Liver (tissue), 9 donors: ENCODE measurements around the gene FKBP15. TPM values are rescaled to one million over a fixed set of nuclear protein-coding genes. Genes with fewer than 3 reads are reported as not detected.

Source experiments
- DNase-seq: peaks from one replicate; pipeline ENCODE4 v3.0.0-alpha.2; 2017; ENCODE audit warnings: low spot score
- H3K27ac ChIP-seq, 2 donors: one replicate each; pipeline ENCODE4 v1.7.0; 2013; ENCODE audit warnings: inconsistent platforms in 2 of 2, low read length in 2 of 2, control low read depth in 1 of 2, low read depth in 1 of 2, mild to moderate bottlenecking in 1 of 2
- H3K27me3 ChIP-seq, 4 donors: one replicate each; pipeline versions ENCODE4 v1.6.1 to v1.7.0; 2013; ENCODE audit warnings: low read length in 3 of 4, inconsistent platforms in 1 of 4, mild to moderate bottlenecking in 1 of 4, moderate library complexity in 1 of 4; ENCODE audit not compliant: control insufficient read depth in 4 of 4, insufficient read depth in 4 of 4
- H3K36me3 ChIP-seq, 4 donors: one replicate each; pipeline versions ENCODE4 v1.6.1 to v1.7.0; 2013; ENCODE audit warnings: low read length in 3 of 4, mild to moderate bottlenecking in 3 of 4, low read depth in 1 of 4, moderate library complexity in 1 of 4; ENCODE audit not compliant: control insufficient read depth in 4 of 4, insufficient read depth in 3 of 4
- H3K4me1 ChIP-seq, 4 donors: one replicate each; pipeline versions ENCODE4 v1.6.1 to v1.7.0; 2013; ENCODE audit warnings: low read length in 3 of 4, mild to moderate bottlenecking in 3 of 4, moderate library complexity in 1 of 4; ENCODE audit not compliant: control insufficient read depth in 4 of 4, insufficient read depth in 4 of 4
- H3K4me3 ChIP-seq, 3 donors: one replicate each; pipeline versions ENCODE4 v1.6.1 to v1.7.0; 2013; ENCODE audit warnings: low read length in 3 of 3, control low read depth in 1 of 3, low read depth in 1 of 3, mild to moderate bottlenecking in 1 of 3
- H3K9ac ChIP-seq, 2 donors: one replicate each; pipeline ENCODE4 v1.7.0; 2013; ENCODE audit warnings: low read length in 2 of 2, mild to moderate bottlenecking in 2 of 2, moderate library complexity in 2 of 2, control low read depth in 1 of 2, low read depth in 1 of 2
- H3K9me3 ChIP-seq, 4 donors: one replicate each; pipeline versions ENCODE4 v1.6.1 to v1.7.0; 2013; ENCODE audit warnings: low read length in 3 of 4; ENCODE audit not compliant: control insufficient read depth in 4 of 4
- ATF3 ChIP-seq: IDR thresholded peaks from 2 replicates; pipeline ENCODE4 v1.6.1; 2016; ENCODE audit warnings: antibody characterized with exemption
- CTCF ChIP-seq: fragments of 150-350 bp; IDR thresholded peaks from 2 replicates; pipeline ENCODE4 v1.5.1; 2017; ENCODE audit warnings: improper control_type of control experiment, low read depth, low read length; ENCODE audit not compliant: missing input control
- EGR1 ChIP-seq, 2 donors: IDR thresholded peaks; 2 replicates each; pipeline ENCODE4 v1.6.1; 2016 to 2018; ENCODE audit warnings: antibody characterized with exemption in 2 of 2, low read depth in 2 of 2
- FOXA1 ChIP-seq: IDR thresholded peaks from 2 replicates; pipeline ENCODE4 v1.6.1; 2016; ENCODE audit warnings: antibody characterized with exemption
- FOXA2 ChIP-seq: IDR thresholded peaks from 2 replicates; pipeline ENCODE4 v1.6.1; 2016; ENCODE audit warnings: antibody characterized with exemption
- GABPA ChIP-seq, 2 donors: IDR thresholded peaks in 1 of 2; conservative IDR thresholded peaks in 1 of 2; 2 replicates each; pipeline ENCODE4 v1.6.1; 2016; ENCODE audit warnings: antibody characterized with exemption in 2 of 2, mild to moderate bottlenecking in 1 of 2, moderate library complexity in 1 of 2
- HNF4A ChIP-seq, 2 donors: conservative IDR thresholded peaks; 2 replicates each; pipeline ENCODE4 v1.6.1; 2016; ENCODE audit warnings: antibody characterized with exemption in 2 of 2, mild to moderate bottlenecking in 2 of 2
- HNF4G ChIP-seq: IDR thresholded peaks from 2 replicates; pipeline ENCODE4 v1.6.1; 2016; ENCODE audit warnings: antibody characterized with exemption
- JUND ChIP-seq, 2 donors: IDR thresholded peaks; 2 replicates each; pipeline ENCODE4 v1.6.1; 2016; ENCODE audit warnings: antibody characterized with exemption in 2 of 2
- MAX ChIP-seq: IDR thresholded peaks from 2 replicates; pipeline ENCODE4 v1.6.1; 2016; ENCODE audit warnings: antibody characterized with exemption
- NR2F2 ChIP-seq: IDR thresholded peaks from 2 replicates; pipeline ENCODE4 v1.6.1; 2016; ENCODE audit warnings: antibody characterized with exemption
- RAD21 ChIP-seq, 2 donors: IDR thresholded peaks; 2 replicates each; pipeline ENCODE4 v1.6.1; 2016; ENCODE audit warnings: antibody characterized with exemption in 2 of 2, mild to moderate bottlenecking in 2 of 2
- REST ChIP-seq: IDR thresholded peaks from 2 replicates; pipeline ENCODE4 v1.6.1; 2016; ENCODE audit warnings: antibody characterized with exemption, mild to moderate bottlenecking
- RXRA ChIP-seq, 2 donors: IDR thresholded peaks; 2 replicates each; pipeline ENCODE4 v1.6.1; 2017 to 2018; ENCODE audit warnings: antibody characterized with exemption in 2 of 2, mild to moderate bottlenecking in 1 of 2
- SP1 ChIP-seq: IDR thresholded peaks from 2 replicates; pipeline ENCODE4 v1.6.1; 2018; ENCODE audit warnings: antibody characterized with exemption, mild to moderate bottlenecking
- TAF1 ChIP-seq: conservative IDR thresholded peaks from 2 replicates; pipeline ENCODE4 v1.6.1; 2016; ENCODE audit warnings: antibody characterized with exemption, mild to moderate bottlenecking
- YY1 ChIP-seq: IDR thresholded peaks from 2 replicates; pipeline ENCODE4 v1.6.1; 2016; ENCODE audit warnings: antibody characterized with exemption, mild to moderate bottlenecking
- ZBTB33 ChIP-seq: IDR thresholded peaks from 2 replicates; pipeline ENCODE4 v1.6.1; 2016; ENCODE audit warnings: antibody characterized with exemption
- WGBS: extraction: QIAGEN DNeasy Blood & Tissue Kit; methylation state at CpG from one replicate; pipeline ENCODE4 v1.1.7; 2013; 5-methylcytosine and 5-hydroxymethylcytosine counted together
- polyA plus RNA-seq, 2 donors: library from polyadenylated mRNA; stranded (reverse) in 1 of 2; unstranded in 1 of 2; fragments of 200-250 nt in 1 of 2; fragments of >200 nt in 1 of 2; fragmentation: Nextera tagmentation in 1 of 2; extraction: Ambion mirVana in 1 of 2; gene quantifications; one replicate each; pipeline versions ENCODE4 v1.2.1 to v1.2.3, GENCODE V29; 2013 to 2015
- total RNA-seq, 2 donors: library from RNA; depleted of rRNA; stranded (reverse); fragments of >200 nt; gene quantifications; one replicate each; pipeline ENCODE4 v1.2.3, GENCODE V29; 2014
- donor health status: healthy.
- donor health status: healthy.
- donor health status: healthy.
- donor health status: healthy.
- donor health status: healthy.

Gene FKBP15
- total and polyA plus RNA-seq, 4 donors = 6.2 to 18.2 (median 12.9) TPM

GRCh38 chr9:113231701-113232100 is 10.6 kb upstream of the FKBP15 start:
- WGBS = 97% methylated on average over 2 of the region's 2 CpGs
- no peak for TF ChIP-seq REST
- TF ChIP-seq NR2F2 = no peak
- TF ChIP-seq SP1 = no peak
- TF ChIP-seq HNF4A (conservative IDR thresholded peaks at IDR 0.05) = no peak
- no peak for TF ChIP-seq RAD21 (IDR thresholded peaks at IDR 0.05)
- TF ChIP-seq FOXA1 = no peak
- TF ChIP-seq GABPA (IDR thresholded peaks at IDR 0.05 in 1 of 2, conservative IDR thresholded peaks at IDR 0.05 in 1 of 2) = no peak
- no peak for TF ChIP-seq FOXA2
- TF ChIP-seq CTCF = no peak
- TF ChIP-seq JUND (IDR thresholded peaks at IDR 0.05) = no peak
- no peak for TF ChIP-seq EGR1 (IDR thresholded peaks at IDR 0.05; ENCODE audit: low read depth in 2 of 2)
- TF ChIP-seq RXRA (IDR thresholded peaks at IDR 0.05) = no peak
- TF ChIP-seq ATF3 = no peak
- no peak for TF ChIP-seq MAX
- TF ChIP-seq YY1 = no peak
- TF ChIP-seq ZBTB33 = no peak
- no peak for TF ChIP-seq TAF1
- TF ChIP-seq HNF4G = no peak

More at GRCh38 chr9:113231701-113232100, 10.6 kb upstream of the FKBP15 start:
- no peak overlapping the region for H3K9ac ChIP-seq
- no peak for DNase-seq
- no peak overlapping the region for H3K4me3 ChIP-seq
- H3K27ac ChIP-seq = no peak overlapping the region
- H3K9me3 ChIP-seq = no peaks in the 10 kb centered on the region
- H3K27me3 ChIP-seq = no peaks in the 10 kb centered on the region
- H3K36me3 ChIP-seq = peaks cover 0 to 2% (median 0%) of the 10 kb centered on the region in 4 donors
- H3K4me1 ChIP-seq = peaks cover 10 to 60% (median 44%) of the 10 kb centered on the region in 4 donors
